Keratinocyte (primary cell): ENCODE data around the gene DNMBP. TPM values are rescaled to one million over a fixed set of nuclear protein-coding genes. Genes with fewer than 3 reads are reported as not detected.

Source experiments
- DNase-seq: peaks from one replicate; pipeline ENCODE4 v3.0.0-alpha.2; 2011; ENCODE audit warnings: low read depth, missing footprints, low spot score
- FAIRE-seq: peaks from 2 replicates; lab custom pipeline; 2011; peaks lifted over from hg19 to GRCh38; lab: Jason Lieb, UNC
- H2AFZ ChIP-seq: 2 replicates; pipeline ENCODE4 v1.6.0; 2012; ENCODE audit warnings: low read length, control low read depth, inconsistent platforms; ENCODE audit not compliant: control insufficient read depth
- H3K27ac ChIP-seq: 2 replicates; pipeline ENCODE4 v1.5.1; 2011; ENCODE audit warnings: low read length; ENCODE audit not compliant: control insufficient read depth, insufficient read depth
- H3K27me3 ChIP-seq: 3 replicates; pipeline ENCODE4 v1.6.0; 2011; ENCODE audit warnings: low read length; ENCODE audit not compliant: control insufficient read depth, insufficient read depth; ENCODE audit errors: extremely low read depth
- H3K36me3 ChIP-seq, 2 experiments: 2 replicates in 1 of 2; 3 replicates in 1 of 2; pipeline ENCODE4 v1.5.1; 2011; ENCODE audit warnings: low read length in 2 of 2, mild to moderate bottlenecking in 1 of 2; ENCODE audit not compliant: control insufficient read depth in 2 of 2, insufficient read depth in 2 of 2; ENCODE audit errors: extremely low read depth in 1 of 2
- H3K4me1 ChIP-seq: 3 replicates; pipeline ENCODE4 v1.5.1; 2011; ENCODE audit warnings: low read length; ENCODE audit not compliant: control insufficient read depth, insufficient read depth; ENCODE audit errors: extremely low read depth
- H3K4me2 ChIP-seq: 3 replicates; pipeline ENCODE4 v1.6.0; 2011; ENCODE audit warnings: low read depth, low read length; ENCODE audit not compliant: control insufficient read depth, insufficient read depth; ENCODE audit errors: extremely low read depth
- H3K4me3 ChIP-seq, 3 experiments: fragments of 200-600 bp in 1 of 3; sonication (generic) in 1 of 3; 2 replicates in 2 of 3; 3 replicates in 1 of 3; pipeline ENCODE4 v1.5.1; 2011 to 2016; ENCODE audit warnings: low read length in 3 of 3, mild to moderate bottlenecking in 3 of 3, control low read depth in 2 of 3, inconsistent platforms in 1 of 3, low read depth in 1 of 3, mixed read lengths in 1 of 3, mixed run types in 1 of 3, moderate library complexity in 1 of 3; ENCODE audit not compliant: control insufficient read depth in 2 of 3, insufficient read depth in 2 of 3; ENCODE audit errors: extremely low read depth in 1 of 3
- H3K79me2 ChIP-seq: 2 replicates; pipeline ENCODE4 v1.6.0; 2012; ENCODE audit warnings: low read length; ENCODE audit not compliant: control insufficient read depth, insufficient read depth
- H3K9ac ChIP-seq: 3 replicates; pipeline ENCODE4 v1.6.0; 2011; ENCODE audit warnings: low read length; ENCODE audit not compliant: control insufficient read depth, insufficient read depth; ENCODE audit errors: extremely low read depth
- H3K9me1 ChIP-seq: 3 replicates; pipeline ENCODE4 v1.6.0; 2011; ENCODE audit warnings: low read length; ENCODE audit not compliant: control insufficient read depth, insufficient read depth; ENCODE audit errors: extremely low read depth
- H3K9me3 ChIP-seq: 2 replicates; pipeline ENCODE4 v1.5.1; 2012; ENCODE audit warnings: low read depth, low read length; ENCODE audit not compliant: control insufficient read depth
- H4K20me1 ChIP-seq: 3 replicates; pipeline ENCODE4 v1.6.0; 2011; ENCODE audit warnings: low read length; ENCODE audit not compliant: control insufficient read depth, insufficient read depth; ENCODE audit errors: extremely low read depth
- EZH2 ChIP-seq: IDR thresholded peaks from one replicate; pipeline ENCODE4 v1.6.1; 2012; ENCODE audit warnings: inconsistent platforms, mild to moderate bottlenecking, low read length, moderate library complexity
- dilution Hi-C: fragments of 300-500 bp; cut with MboI; formaldehyde crosslinking; loops from one replicate; pipeline ENCODE4 v1.7.0; 2020; ENCODE audit warnings: low sequenced_read_pairs; ENCODE audit not compliant: extremely low pct_ligation_motif_present
- polyA plus RNA-seq, 5 experiments: library from polyadenylated mRNA; depleted of rRNA in 3 of 5; stranded (reverse) in 3 of 5; stranded (forward) in 1 of 5; unstranded in 1 of 5; fragments of >200 nt; gene quantifications; 1 replicate in 1 of 5; 2 replicates in 3 of 5; 3 replicates in 1 of 5; pipeline versions ENCODE4 v1.2.1 to v1.2.3, GENCODE V29; 2011 to 2012; ENCODE audit warnings: missing spikeins in 2 of 5, low read depth in 1 of 5, low replicate concordance in 1 of 5
- TF ChIP-seq, protein P1 (sequence below), 3 experiments: IDR thresholded peaks in 1 of 3; conservative IDR thresholded peaks in 1 of 3; optimal IDR thresholded peaks in 1 of 3; 2 replicates in 2 of 3; 3 replicates in 1 of 3; pipeline versions ENCODE3 to v1.5.1; 2011; ENCODE audit warnings: low read length in 3 of 3, mild to moderate bottlenecking in 3 of 3, moderate library complexity in 2 of 3, control low read depth in 1 of 3, inconsistent platforms in 1 of 3; ENCODE audit not compliant: insufficient read depth in 2 of 3; ENCODE audit errors: extremely low read depth in 1 of 3

DNMBP gene
- polyA plus RNA-seq, 1 donor (not counting 4 experiments of a cell fraction or from before 2014, with no cell fraction given): 15.8 TPM

DNA sequence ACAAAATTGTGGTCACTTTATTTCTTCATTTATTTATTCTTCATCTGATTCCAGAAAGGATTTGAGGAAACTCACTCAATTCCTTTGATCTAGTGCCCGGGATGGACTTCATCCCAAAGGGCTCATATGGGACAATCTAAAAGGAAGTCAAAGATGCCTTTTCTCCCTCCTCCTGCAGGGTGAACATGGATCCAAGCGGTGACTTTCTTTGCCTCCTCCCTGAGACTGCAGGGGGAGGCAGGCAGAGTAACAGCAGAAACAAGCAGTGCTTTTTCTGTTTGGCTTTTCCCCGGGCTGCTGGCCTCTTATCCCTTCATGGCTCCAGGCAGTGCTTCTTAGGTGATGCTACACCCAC is 10.0 kb upstream of the DNMBP start:
- H3K27me3 ChIP-seq: no peaks in the 10 kb centered on the region
- H3K4me3 ChIP-seq: no peak overlapping the region
- H3K4me1 ChIP-seq: no peaks in the 10 kb centered on the region
- FAIRE-seq (no peak), DNase-seq (no peak)
- no peaks in the 10 kb centered on the region for H4K20me1 ChIP-seq
- no peaks in the 10 kb centered on the region for H3K36me3 ChIP-seq
- dilution Hi-C loops: no loop called here
- H3K27ac ChIP-seq: no peak overlapping the region
- no peak overlapping the region for H3K9ac ChIP-seq
- H3K4me2 ChIP-seq: no peak overlapping the region
- no peaks in the 10 kb centered on the region for H3K9me1 ChIP-seq
- TF ChIP-seq, protein P1, sequence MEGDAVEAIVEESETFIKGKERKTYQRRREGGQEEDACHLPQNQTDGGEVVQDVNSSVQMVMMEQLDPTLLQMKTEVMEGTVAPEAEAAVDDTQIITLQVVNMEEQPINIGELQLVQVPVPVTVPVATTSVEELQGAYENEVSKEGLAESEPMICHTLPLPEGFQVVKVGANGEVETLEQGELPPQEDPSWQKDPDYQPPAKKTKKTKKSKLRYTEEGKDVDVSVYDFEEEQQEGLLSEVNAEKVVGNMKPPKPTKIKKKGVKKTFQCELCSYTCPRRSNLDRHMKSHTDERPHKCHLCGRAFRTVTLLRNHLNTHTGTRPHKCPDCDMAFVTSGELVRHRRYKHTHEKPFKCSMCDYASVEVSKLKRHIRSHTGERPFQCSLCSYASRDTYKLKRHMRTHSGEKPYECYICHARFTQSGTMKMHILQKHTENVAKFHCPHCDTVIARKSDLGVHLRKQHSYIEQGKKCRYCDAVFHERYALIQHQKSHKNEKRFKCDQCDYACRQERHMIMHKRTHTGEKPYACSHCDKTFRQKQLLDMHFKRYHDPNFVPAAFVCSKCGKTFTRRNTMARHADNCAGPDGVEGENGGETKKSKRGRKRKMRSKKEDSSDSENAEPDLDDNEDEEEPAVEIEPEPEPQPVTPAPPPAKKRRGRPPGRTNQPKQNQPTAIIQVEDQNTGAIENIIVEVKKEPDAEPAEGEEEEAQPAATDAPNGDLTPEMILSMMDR (optimal IDR thresholded peaks at IDR 0.05 in 1 of 3, IDR thresholded peaks at IDR 0.05 in 1 of 3, conservative IDR thresholded peaks at IDR 0.05 in 1 of 3; ENCODE audit: extremely low read depth in 1 of 3, insufficient read depth in 2 of 3, low read length in 3 of 3): peak in 1 of 3 experiments; percentile 9
- TF ChIP-seq EZH2: no peak
- no peaks in the 10 kb centered on the region for H3K9me3 ChIP-seq
- H2AFZ ChIP-seq: no peak overlapping the region
- no peaks in the 10 kb centered on the region for H3K79me2 ChIP-seq

DNA sequence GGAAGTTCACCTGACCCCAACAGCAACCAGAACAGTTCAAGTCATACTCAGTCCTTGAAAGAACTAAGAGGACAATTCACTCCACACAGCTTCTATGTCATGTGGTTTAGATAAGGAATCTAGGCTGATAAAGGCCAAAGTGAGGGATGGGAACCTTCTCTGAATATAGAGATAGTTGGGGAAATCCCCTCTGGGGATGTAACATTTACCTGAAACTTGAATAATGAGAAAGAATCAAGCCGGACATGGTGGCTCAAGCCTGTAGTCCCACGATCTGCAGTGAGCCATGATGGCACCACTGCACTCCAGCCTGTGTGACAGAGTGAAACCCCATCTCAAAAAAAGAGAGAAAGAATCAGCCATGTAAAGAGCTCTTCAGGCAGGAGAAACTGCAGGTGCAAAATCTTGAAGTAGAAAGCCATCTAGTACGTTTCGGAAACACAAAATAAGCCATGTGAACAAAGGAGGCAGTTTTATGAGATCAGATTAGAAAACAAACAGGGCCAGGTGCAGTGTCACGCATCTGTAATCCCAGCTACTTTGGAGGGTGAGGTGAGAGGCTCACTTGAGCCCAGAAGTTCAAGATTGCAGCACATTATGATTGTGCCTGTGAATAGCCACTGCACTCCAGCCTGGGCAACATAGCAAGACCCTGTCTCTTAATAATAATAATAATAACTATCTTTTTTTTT is 4.5 kb upstream of the DNMBP start:
- no peak for FAIRE-seq
- Histone ChIP-seq H3K4me2 (no peak overlapping the region), H3K9ac (no peak overlapping the region), H3K79me2 (peaks cover 3% of the 10 kb centered on the region), H3K36me3 (no peaks in the 10 kb centered on the region), H3K9me1 (no peaks in the 10 kb centered on the region), H3K4me1 (peaks cover 7% of the 10 kb centered on the region), H4K20me1 (no peaks in the 10 kb centered on the region), H3K27ac (no peak overlapping the region), H3K9me3 (no peaks in the 10 kb centered on the region), H3K27me3 (no peaks in the 10 kb centered on the region), H2AFZ (no peak overlapping the region), H3K4me3 (no peak overlapping the region)
- TF ChIP-seq, protein P1 (optimal IDR thresholded peaks at IDR 0.05 in 1 of 3, IDR thresholded peaks at IDR 0.05 in 1 of 3, conservative IDR thresholded peaks at IDR 0.05 in 1 of 3; ENCODE audit: extremely low read depth in 1 of 3, insufficient read depth in 2 of 3, low read length in 3 of 3): no peak
- no peak for TF ChIP-seq EZH2
- no peak for DNase-seq
- dilution Hi-C loops: no loop called here
